OCI-LY3 (cell line): Measurements from ENCODE around the gene GPR4.
A peak's percentile ranks its signal among the peaks of the same experiment; 100 is the strongest.

Source experiments
- H2AFZ ChIP-seq: fragments of 200-600, 300-600 bp; shearing (Covaris generic); 2 replicates; pipeline ENCODE4 v1.6.0; 2014; ENCODE audit warnings: antibody characterized with exemption, low read depth, low read length
- H3K27ac ChIP-seq: fragments of 200-600, 300-600 bp; sonication (generic); 2 replicates; pipeline ENCODE4 v1.5.1; 2014; ENCODE audit warnings: mild to moderate bottlenecking, low read length, moderate library complexity, mixed read lengths
- H3K27me3 ChIP-seq: fragments of 200-600, 300-600 bp; sonication (generic); 2 replicates; pipeline ENCODE4 v1.6.1; 2014; ENCODE audit warnings: low read depth, low read length, mixed read lengths
- H3K36me3 ChIP-seq: fragments of 200-600, 300-600 bp; sonication (generic); replicated peaks from 2 replicates; pipeline ENCODE3; 2014; ENCODE audit warnings: low read depth, low read length, mixed read lengths
- H3K4me1 ChIP-seq: fragments of 300-600, 200-600 bp; sonication (generic); 2 replicates; pipeline ENCODE4 v1.6.1; 2014; ENCODE audit warnings: low read length, mixed read lengths
- H3K4me2 ChIP-seq: fragments of 200-600, 300-600 bp; sonication (generic); 2 replicates; pipeline ENCODE4 v1.6.1; 2014; ENCODE audit warnings: low read length, mixed read lengths
- H3K4me3 ChIP-seq: fragments of 300-600, 200-600 bp; sonication (generic); 2 replicates; pipeline ENCODE4 v1.5.1; 2014; ENCODE audit warnings: antibody characterized with exemption, mild to moderate bottlenecking, low read length, moderate library complexity
- H3K79me2 ChIP-seq: fragments of 300-600, 200-600 bp; shearing (Covaris generic); 2 replicates; pipeline ENCODE4 v1.6.1; 2014; ENCODE audit warnings: mild to moderate bottlenecking, low read length, mixed read lengths
- H3K9ac ChIP-seq: fragments of 300-600, 200-600 bp; shearing (Covaris generic); 2 replicates; pipeline ENCODE4 v1.6.0; 2014; ENCODE audit warnings: mild to moderate bottlenecking, low read length, moderate library complexity
- H3K9me3 ChIP-seq: fragments of 200-600, 300-600 bp; shearing (Covaris generic); 2 replicates; pipeline ENCODE4 v1.6.1; 2014; ENCODE audit warnings: low read length, mixed read lengths; ENCODE audit not compliant: insufficient read depth
- H4K20me1 ChIP-seq: fragments of 200-600, 300-600 bp; sonication (generic); 2 replicates; pipeline ENCODE4 v1.6.1; 2016; ENCODE audit warnings: low read length, mixed read lengths; ENCODE audit not compliant: insufficient read depth
- CTCF ChIP-seq: fragments of 200-600, 300-600 bp; sonication (generic); IDR thresholded peaks from 2 replicates; pipeline ENCODE4 v1.5.1; 2014; ENCODE audit warnings: antibody characterized with exemption, low read length, low read depth
- EZH2phosphoT487 ChIP-seq: fragments of 200-600 bp; shearing (Covaris generic); IDR thresholded peaks from 2 replicates; pipeline ENCODE4 v1.6.1; 2018; ENCODE audit warnings: antibody characterized with exemption, mixed run types, low read depth

Gene GPR4

GRCh38 chr19:45643024-45643926 is 41.3 kb upstream of the GPR4 start:
- H3K9ac ChIP-seq = peak overlapping the region; percentile 91

GRCh38 chr19:45641274-45642105 is 39.5 kb upstream of the GPR4 start:
- H3K27me3 ChIP-seq = no peaks in the 10 kb centered on the region
- TF ChIP-seq EZH2phosphoT487 (no peak), CTCF (peak; percentile 6; the same call in 1 of the 2 replicates)
- H3K4me1 ChIP-seq = peaks cover 35% of the 10 kb centered on the region
- H3K9ac ChIP-seq = peak overlapping the region; percentile 91
- peaks cover 4% of the 10 kb centered on the region for H3K36me3 ChIP-seq
- H3K9me3 ChIP-seq = no peaks in the 10 kb centered on the region
- peaks cover 3% of the 10 kb centered on the region; the same call in 1 of the 2 replicates for H3K79me2 ChIP-seq
- H3K4me3 ChIP-seq = peak overlapping the region; percentile 90
- H4K20me1 ChIP-seq = no peaks in the 10 kb centered on the region
- H3K4me2 ChIP-seq = peak overlapping the region; percentile 93
- peak overlapping the region; percentile 27; the same call in 1 of the 2 replicates for H2AFZ ChIP-seq
- H3K27ac ChIP-seq = peak overlapping the region; percentile 95

More at GRCh38 chr19:45643024-45643926, 41.3 kb upstream of the GPR4 start:
- Histone ChIP-seq H4K20me1 (no peaks in the 10 kb centered on the region), H3K4me3 (peak overlapping the region; percentile 90), H3K79me2 (peaks cover 3% of the 10 kb centered on the region; the same call in 1 of the 2 replicates), H3K4me1 (peaks cover 36% of the 10 kb centered on the region), H3K36me3 (no peaks in the 10 kb centered on the region), H2AFZ (peak overlapping the region; percentile 35), H3K27ac (peak overlapping the region; percentile 95), H3K9me3 (no peaks in the 10 kb centered on the region), H3K27me3 (no peaks in the 10 kb centered on the region), H3K4me2 (peak overlapping the region; percentile 79)
- TF ChIP-seq EZH2phosphoT487 (no peak), CTCF (peak; percentile 99)

GRCh38 chr19:45640849-45641273 is 38.8 kb upstream of the GPR4 start:
- H3K36me3 ChIP-seq = peaks cover 7% of the 10 kb centered on the region
- TF ChIP-seq EZH2phosphoT487 = no peak
- TF ChIP-seq CTCF = no peak
- H3K27me3 ChIP-seq = no peaks in the 10 kb centered on the region
- H3K9ac ChIP-seq = no peak overlapping the region
- no peaks in the 10 kb centered on the region for H4K20me1 ChIP-seq
- H3K9me3 ChIP-seq = no peaks in the 10 kb centered on the region
- peak overlapping the region; percentile 90 for H3K4me3 ChIP-seq
- no peak overlapping the region; the same call in 1 of the 2 replicates for H2AFZ ChIP-seq
- H3K4me2 ChIP-seq = peak overlapping the region; percentile 93
- H3K79me2 ChIP-seq = peaks cover 3% of the 10 kb centered on the region; the same call in 1 of the 2 replicates
- H3K27ac ChIP-seq = peak overlapping the region; percentile 95
- H3K4me1 ChIP-seq = peaks cover 30% of the 10 kb centered on the region
